Measurements from ENCODE around the gene MYH6. TPM values are rescaled to one million over a fixed set of nuclear protein-coding genes. Genes with fewer than 3 reads are reported as not detected.

MYH6 gene
- polyA plus RNA-seq, 4 donors: 0.21 to 0.35 (median 0.24) TPM

DNA sequence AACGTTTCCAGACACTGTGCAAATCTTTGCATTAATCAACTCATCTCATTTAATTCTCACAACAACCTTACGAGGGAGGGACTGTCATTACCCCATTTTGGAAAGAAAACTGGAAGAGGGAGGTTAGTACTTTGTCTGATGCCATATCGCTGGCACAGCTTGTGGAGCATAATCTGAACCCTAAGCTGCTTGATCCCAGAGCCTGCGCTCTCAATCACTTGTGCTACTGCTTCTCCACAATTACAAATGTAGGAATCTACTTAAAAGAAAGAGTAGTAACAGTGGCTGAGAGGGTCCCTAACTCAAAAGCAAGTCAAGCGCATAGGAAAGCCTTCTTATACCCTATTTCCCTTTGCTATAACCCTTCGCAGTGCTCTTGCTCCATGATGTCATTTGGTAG lies 46.3 kb downstream of the MYH6 start:
- DNase-seq (ENCODE audit: low read depth in 4 of 4, low spot score in 2 of 4): no peak

DNA sequence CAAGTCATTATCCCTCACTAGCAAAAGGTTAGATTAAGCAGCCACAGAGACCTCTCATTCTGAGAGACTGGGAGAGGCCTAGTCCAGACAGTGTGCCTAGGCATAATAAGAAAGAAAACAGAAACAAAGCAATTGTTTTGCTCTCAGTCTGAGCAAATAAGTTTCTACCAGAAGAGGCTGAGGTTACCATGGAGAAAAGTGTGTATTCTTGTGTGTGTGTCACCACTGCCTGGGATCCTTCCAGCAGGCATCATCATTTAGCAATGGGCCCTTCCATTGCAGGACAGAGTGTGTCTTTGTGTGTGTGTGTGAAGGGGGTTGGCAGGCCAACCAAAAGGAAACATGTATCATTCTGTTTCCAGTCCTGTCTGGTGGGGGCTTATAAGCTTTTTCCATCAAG lies 46.8 kb downstream of the MYH6 start:
- no peak for DNase-seq (ENCODE audit: low read depth in 4 of 4, low spot score in 2 of 4)

DNA sequence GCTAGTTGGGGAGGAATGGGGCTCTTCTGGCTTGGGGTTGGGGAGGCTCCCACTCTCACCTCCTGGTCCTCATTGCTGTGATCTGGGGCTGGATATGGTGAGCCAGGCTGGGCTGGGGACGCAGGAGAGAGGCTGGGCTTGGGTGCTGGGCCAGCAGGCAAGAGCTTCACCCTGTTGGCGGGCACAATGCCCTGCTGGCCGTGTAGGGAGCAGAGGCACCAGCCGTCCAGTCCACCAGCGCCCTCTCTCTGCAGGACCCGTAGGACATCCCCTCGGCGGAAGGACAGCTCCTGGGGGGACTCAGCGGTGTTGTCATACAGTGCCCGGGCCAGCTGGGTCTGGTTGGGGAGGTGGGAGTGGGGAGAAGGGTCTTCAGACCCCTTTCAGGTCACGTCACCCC lies 47.6 kb downstream of the MYH6 start:
- DNase-seq (ENCODE audit: low read depth in 4 of 4, low spot score in 2 of 4): no peak

DNA sequence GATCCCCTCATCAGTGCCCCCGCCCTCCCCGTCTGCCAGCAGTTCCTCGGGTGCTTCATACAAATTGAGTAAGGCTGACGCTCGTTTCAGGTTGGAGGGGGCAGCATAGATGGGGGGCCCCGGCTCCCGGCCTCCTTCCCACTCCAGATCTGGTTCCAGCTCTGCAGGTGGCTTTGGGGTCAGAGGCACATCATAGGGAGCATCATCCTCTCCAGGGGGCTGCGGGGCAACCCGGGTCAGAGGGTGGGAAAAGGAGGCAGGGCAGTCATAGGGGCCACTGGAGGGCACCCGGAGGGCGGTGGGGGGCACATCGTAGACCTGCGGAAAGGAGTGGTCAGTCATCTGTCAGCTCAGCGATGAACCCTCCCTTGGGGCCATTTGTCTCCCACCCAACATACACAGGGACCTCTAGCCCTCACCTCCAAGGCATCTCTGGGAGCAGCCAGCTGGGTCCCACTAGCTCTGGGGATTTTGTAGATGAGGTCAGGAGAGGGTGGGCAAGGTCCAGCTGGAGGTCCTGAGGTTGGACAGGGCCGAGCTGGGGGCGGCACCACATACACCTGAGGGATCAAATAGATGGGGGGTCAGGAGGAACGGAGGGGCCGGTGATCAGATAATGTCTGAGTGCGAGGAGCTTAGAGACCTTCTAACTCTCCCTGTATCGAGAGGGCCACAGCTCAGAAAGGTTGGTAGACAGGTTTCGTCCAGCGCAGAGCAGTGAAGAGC lies 48.2 kb downstream of the MYH6 start:
- no peak for DNase-seq (ENCODE audit: low read depth in 4 of 4, low spot score in 2 of 4)

DNA sequence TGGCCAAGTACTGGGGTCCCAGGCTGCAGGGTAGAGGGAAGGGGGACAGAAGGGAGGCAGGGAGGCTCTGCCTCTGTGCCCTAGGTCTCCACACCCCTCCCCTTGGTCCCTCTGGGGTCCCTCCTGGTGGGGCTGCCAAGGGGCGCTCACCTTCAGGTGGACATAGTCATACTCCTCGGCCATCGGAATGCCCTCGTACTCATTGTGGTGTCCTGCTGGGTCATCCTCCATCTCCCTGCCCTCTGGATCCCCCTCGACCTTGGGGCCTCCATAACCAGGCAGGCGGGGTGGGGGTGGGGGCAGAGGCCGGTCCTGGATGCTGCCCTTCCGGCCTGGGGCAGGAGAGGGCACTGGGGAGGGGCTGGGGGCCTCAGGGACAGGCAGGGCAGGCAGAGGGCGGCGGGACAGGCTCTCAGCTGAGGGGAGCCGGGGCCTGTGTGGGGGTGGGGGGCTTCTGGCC lies 48.9 kb downstream of the MYH6 start:
- no peak for DNase-seq (ENCODE audit: low read depth in 4 of 4, low spot score in 2 of 4)

DNA sequence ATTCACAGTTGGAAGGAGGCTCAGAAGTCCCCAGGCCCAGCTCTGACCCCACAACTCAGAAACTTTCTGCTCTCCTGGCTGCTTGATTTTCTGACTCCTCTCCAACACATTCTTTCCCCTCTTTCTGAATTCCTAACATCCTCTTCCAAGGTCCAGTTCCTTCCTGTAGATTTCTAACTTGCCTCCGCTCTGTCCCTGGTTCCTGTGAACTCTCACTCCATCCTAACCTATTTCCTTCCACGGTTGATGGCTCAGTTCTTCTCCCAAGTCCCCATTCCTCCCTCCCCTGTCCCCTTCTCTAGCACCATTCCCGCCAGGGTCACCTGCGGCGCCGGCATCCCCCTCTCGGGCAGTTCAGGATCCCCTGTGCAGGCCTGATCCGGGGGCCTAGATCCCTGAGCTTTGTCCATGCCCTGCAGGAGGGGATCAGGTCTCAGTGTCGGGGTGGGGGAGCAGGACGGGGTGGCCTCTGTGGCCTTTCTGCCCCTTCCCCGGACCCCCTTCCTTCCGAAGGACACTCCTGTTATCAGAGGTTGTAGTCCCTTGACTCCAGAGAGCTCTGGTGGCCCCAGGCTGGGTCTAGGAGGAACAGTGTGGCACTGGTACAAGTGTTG lies 49.4 kb downstream of the MYH6 start:
- DNase-seq (ENCODE audit: low read depth in 4 of 4, low spot score in 2 of 4): no peak

DNA sequence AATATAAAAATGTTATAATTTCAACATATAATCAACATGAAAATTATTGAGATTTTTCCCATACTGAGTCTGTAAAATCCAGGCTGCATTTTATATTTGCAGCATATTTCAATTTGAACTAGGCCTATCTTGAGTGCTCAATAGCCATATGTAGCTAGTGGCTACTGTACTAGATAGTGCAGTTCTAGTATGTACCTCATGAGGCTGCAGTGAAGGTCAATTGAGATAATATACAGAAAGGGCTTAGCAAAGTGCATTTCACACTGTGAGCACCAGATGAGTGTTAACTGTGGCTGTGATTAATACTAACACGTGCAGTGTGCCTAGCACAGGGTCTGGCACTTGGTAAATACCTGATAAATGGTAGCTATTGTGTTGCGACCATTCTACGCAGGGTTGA lies 50.0 kb downstream of the MYH6 start:
- no peak for DNase-seq (ENCODE audit: low read depth in 4 of 4, low spot score in 2 of 4)

DNA sequence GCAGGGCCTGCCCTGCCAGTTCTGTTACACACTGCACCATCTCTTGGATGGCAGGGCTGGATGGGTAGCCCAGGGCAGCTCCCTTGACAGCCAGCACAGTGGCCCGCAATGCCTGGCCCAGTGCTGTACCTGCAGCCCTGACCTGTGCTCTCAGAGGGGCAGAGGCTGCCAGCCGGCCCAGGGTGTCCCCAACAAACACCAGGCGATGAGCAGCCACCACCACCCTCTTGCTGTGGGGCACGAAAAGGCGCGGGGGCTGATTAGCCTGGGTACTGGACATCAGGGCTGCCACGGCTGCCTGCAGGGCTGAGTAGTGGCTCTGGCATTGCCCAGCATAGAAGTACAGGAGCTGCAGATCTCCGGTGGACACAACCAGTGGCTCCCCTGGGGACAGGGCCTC lies 50.8 kb downstream of the MYH6 start:
- no peak for DNase-seq (ENCODE audit: low read depth in 4 of 4, low spot score in 2 of 4)

DNA sequence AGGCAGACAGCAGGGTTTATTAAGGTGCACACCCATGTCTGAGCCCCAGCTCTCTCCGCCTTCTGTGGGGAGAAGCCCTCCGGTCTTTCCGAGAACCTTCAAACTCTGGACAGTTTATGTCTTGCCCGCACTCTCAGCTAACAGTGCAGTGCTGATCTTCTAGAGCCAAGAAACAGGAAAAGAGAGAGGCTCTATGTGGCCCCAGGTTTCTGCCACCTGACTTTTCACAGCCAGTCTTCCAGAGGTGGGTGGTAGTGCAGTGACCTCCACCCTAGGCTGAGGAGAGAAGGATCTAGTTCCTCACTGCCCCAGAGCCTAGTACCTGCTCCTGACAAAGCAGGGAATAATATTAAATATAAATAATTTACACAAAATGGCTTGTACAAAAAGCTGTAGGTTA lies 51.4 kb downstream of the MYH6 start:
- no peak for DNase-seq (ENCODE audit: low read depth in 4 of 4, low spot score in 2 of 4)

DNA sequence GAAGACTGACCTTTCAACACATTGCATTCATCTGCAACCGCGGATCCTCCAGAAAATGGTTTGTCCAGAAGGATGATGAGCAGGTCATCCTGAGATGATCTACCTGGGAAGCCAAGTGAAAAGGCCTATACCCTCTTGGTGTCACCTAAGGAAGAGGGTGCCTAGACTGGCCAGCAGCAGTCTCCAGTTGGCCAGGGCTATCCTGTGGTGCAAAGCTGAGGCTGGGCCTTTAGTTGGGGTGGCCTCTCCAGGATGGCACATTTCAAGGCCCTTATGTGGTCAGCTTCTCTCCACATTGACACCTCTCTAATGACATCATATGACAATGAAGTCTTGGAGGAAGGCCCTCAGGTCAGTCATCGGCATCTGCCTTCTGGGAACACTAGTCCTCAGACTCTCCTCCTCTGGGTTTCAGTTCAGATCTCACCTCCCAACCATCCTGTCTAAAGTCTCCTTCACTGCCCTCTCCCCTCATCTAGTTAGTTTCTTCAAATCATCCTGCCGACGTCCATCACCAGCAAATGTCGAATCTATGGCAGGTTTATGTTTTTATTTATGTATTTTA lies 52.1 kb downstream of the MYH6 start:
- no peak for DNase-seq (ENCODE audit: low read depth in 4 of 4, low spot score in 2 of 4)

DNA sequence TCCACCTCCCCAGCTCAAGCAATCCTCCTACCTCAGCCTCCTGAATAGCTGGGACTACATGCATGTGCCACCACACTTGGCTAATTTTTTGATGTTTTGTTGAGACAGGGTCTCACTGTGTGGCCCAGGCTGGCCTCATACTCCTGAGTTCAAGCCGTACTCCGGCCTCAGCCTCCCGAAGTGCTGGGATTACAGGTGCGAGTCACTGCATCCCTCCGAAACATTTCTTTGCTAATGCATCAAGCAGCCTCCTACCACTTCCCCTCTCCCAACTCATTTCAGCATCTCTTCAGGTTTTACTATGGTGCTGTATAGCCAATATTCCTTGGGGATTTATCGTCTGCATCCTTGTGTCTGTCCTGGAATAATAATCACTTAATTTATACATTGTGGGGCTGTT lies 53.1 kb downstream of the MYH6 start:
- no peak for DNase-seq (ENCODE audit: low read depth in 4 of 4, low spot score in 2 of 4)

DNA sequence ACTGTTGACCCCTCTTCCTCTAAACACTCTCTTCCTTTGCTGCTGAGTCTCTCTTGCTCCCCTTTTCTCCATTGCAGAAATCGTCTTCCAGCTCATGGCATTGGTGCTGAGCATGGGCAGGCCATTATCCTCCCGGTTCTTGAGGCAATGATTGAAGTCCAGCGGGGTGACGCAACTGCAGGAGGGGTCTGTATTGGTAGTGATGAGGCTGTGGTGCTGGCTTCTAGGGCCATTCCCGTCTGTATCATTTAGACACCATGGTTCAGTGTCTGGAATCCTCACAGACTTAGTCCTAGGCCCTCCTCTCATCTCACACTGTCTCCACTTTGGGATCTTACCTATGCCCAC lies 54.7 kb downstream of the MYH6 start:
- DNase-seq (ENCODE audit: low read depth in 4 of 4, low spot score in 2 of 4): no peak

DNA sequence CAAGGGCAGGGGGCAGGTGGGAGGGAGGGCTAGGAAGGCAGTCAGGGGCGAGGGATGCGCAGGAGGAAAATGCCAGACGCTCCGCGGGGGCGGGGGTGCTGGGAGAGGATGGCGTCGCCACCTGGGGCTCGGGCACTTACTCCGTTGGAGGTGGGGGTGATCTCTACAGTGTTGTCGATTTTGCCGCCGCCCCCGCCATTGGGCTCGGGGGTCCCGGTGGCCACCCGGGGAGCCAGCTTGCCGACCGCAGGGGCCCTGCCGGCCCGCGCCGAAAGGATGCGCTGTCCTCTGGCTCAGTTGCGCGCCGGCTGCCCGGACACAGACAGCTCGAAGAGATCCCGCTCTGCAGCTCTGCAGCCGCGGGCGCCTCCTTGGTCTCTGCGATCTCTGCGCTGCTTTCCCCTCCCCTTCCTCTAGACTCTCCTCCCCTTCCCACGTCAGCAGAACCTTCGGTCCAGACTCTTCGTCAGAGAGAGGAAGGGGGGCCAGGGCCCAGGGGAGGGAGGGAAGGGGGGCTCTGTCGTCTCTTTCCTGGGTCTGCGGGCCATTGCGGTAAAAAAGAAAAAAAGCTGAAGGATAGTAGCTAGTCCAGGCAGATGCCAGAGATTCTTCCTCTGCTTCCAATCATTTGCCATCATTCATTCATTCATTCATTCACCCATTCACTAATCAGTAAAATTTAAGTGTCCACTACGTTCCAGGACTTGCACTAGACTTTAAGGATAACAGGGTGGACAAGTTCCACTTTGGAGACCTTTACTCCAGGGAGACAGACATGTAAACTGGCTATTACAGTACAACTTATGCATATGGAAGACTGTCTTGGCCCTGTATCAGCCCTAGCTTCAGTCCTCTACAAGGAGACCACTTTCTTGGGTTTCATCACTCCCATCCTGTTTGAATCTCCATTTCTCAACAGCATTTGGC lies 55.3 kb downstream of the MYH6 start, which contains the start of gene SLC22A17:
TSS of gene SLC22A17 (minus strand) at position 382 of the 927 bp plus-strand sequence.
- peak; percentile 67 to 87 (median 73) for DNase-seq (ENCODE audit: low read depth in 4 of 4, low spot score in 2 of 4)

DNA sequence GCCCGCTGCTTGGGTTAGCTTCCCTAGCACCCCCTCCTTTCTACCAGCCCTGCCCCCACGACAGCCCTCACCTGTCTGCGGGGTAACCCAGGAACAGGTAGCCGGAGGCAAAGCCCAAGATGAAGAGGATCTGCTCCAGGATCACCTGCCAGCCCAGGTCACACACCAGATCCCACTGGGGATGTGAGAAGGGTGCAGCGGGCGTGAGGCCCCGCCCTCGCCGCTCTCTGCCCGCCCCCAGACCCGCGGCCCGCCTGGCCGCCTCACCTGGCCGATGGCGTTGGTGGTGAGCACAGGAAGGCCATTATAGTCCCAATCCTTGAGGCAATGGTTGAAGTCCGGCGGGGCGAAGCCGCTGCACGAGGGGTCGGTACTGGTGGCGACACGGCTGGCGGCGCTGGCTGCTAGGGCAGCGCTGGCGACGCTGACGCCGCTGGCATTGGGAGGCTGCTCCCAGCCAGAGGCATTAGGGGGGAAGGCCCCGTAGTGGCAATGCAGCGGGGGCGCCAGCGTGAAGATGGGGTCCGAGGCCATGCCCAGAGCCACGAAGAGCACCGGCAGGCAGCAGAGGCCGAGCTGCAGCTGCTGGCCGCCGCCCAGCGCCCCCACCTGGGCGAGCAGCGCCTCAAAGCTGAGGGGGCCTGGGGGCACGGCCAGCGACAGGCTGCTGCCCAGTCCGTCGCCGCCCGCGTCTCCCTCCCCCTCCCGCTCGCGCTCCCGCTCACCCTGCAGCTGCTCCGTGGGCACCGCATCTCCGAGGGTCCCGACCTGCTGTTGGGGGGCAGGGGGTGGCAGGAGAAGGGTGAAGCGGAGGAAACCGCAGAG lies 56.2 kb downstream of the MYH6 start:
- peak in 2 of 4 donors; percentile 8 to 18 for DNase-seq (ENCODE audit: low read depth in 4 of 4, low spot score in 2 of 4)

DNA sequence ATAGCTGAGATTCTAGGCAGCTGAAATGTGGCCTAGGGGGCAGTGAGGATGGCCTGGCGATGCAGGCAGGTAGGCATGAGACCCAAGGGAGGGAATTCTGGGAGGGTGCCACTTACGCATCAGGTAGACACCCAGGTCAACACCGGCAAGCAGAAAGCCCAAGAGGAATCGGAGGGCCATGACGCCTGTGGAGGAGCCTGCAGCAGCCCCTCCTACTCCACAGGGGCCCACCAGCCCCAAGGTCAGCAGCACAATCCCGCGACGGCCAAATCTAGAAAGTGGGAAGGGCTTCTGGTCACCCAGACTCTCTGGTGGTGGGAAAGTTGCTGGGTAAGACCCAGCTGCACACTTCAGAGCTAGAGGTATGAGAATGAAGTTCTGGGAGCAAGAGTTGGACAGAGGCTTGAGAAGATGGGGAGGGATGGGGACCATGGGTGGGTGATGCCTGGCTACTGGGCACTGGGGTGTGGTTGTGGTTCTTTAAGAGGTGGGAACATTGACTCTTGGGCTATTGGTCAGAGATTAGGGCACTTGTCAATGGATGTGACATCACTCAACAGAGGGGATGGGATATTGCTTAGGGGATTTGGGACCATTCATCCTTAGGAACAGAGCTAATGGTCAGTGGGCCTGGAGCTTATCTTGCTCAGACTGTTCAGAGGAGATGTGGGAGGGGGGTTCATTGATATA lies 58.8 kb downstream of the MYH6 start:
- no peak for DNase-seq (ENCODE audit: low read depth in 4 of 4, low spot score in 2 of 4)

DNA sequence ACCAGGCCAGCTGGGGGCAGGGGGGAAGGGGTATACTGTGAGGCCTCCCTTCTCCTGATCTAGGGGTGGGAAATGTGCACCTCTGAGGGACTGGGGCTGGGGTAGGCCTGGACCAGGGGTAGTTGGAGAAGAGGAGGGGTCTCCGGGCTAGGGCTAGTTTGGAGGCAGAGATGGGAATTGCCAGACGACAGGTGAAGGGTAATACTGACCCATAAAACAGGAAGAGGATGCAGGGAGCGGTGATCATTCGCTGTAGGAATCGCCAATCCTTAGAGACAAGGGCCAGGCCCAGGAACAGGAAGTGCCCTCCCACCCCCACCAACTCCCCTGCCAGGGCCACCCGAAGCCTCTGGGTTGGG lies 59.8 kb downstream of the MYH6 start:
- no peak for DNase-seq (ENCODE audit: low read depth in 4 of 4, low spot score in 2 of 4)

DNA sequence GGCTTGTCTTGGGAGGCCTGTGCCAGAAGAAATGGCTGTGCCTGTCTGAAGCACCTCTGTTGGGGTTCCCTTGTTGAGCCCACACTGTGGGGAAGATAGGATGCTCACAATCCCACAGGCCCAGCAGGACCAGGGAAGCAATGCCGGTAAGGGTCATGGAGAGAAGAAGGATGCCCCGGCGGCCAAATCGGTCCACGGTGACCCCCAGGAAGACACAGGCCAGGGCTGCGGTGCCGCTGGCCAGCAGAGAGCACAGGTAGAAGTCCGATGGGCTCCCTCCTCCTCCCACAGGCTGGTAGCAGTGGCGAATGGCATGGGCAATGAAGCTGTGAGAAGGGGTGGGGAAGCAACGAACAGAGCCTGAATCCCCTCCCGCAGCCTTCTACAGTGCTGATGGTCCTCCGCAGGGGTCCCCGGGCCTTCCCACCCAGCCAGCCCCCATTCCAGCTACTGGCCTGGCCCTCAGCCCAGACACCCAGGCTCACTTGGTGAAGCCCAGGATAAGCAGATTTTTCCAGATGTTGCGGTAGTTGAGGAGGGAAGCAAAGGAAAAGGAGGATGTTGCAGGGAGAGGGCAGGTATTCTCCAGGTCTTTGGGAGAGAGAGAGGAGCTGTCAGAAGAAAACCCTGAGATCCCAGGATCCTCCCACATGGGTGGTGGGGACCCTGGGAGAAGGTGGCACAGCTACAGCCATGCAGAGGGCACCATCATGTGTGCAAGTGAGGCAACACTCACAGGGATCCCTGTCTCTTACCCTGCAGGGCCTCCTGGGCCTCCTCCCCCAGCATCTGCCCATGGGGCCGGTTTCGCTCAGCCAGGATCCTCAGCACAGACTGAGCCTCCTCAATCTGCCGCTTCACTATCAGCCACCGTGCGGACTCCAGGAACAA lies 60.4 kb downstream of the MYH6 start:
- no peak for DNase-seq (ENCODE audit: low read depth in 4 of 4, low spot score in 2 of 4)

DNA sequence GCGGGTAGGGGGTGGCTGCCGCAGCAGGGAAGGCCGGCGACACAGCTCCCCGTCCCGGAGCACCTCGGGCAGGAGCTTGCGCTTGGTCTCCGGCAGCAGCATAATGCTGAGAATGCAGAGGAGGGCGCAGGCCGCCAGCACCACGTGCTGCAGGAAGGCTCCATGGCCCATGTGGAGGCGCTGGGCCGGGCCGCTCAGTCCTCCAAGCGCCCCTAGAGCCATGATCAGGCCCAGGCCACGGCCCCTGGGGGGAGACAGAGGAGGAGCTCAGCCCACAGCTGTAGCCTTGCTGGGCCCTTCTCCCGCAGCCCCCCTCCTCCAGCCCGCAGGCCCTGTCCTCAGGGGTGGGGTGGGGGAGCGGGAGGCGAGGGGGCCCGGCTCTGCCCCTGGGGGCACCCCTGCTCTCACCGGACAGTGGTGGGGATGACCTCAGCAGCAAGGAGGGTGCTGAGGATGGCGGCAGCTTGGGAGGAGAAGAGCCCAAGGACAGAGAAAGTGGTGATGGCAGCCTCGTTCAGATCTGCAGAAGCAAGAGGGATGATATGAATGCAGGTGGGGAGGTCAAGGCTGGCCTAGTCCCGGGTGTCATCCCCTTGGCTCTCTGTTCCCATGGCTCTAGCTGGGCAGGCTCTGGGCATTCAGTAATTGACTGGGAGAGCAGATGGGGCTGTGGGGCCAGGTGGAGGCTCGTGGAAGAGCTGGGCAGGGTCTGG lies 61.2 kb downstream of the MYH6 start:
- no peak for DNase-seq (ENCODE audit: low read depth in 4 of 4, low spot score in 2 of 4)

Data from left renal cortex interstitium (tissue), 4 donors.